Skeletal muscle tissue (tissue), 4 donors: ENCODE measurements around the gene AUTS2. TPM values are rescaled to one million over a fixed set of nuclear protein-coding genes. Genes with fewer than 3 reads are reported as not detected.

Experiments
- H3K27ac ChIP-seq: one replicate; pipeline ENCODE4 v1.7.0; 2013; ENCODE audit warnings: mild to moderate bottlenecking, low read depth, low read length, inconsistent platforms
- H3K27me3 ChIP-seq, 3 donors: one replicate each; pipeline ENCODE4 v1.7.0; 2013; ENCODE audit warnings: low read length in 3 of 3; ENCODE audit not compliant: control insufficient read depth in 3 of 3, insufficient read depth in 3 of 3
- H3K36me3 ChIP-seq, 3 donors: one replicate each; pipeline ENCODE4 v1.7.0; 2013; ENCODE audit warnings: low read length in 3 of 3; ENCODE audit not compliant: control insufficient read depth in 3 of 3, insufficient read depth in 3 of 3
- H3K4me1 ChIP-seq, 3 donors: one replicate each; pipeline ENCODE4 v1.7.0; 2013; ENCODE audit warnings: low read length in 3 of 3, mild to moderate bottlenecking in 3 of 3; ENCODE audit not compliant: control insufficient read depth in 3 of 3, insufficient read depth in 3 of 3
- H3K4me3 ChIP-seq, 3 donors: one replicate each; pipeline ENCODE4 v1.7.0; 2013; ENCODE audit warnings: low read length in 3 of 3
- H3K9ac ChIP-seq, 3 donors: one replicate each; pipeline ENCODE4 v1.7.0; 2013; ENCODE audit warnings: low read length in 3 of 3, mild to moderate bottlenecking in 3 of 3, moderate library complexity in 2 of 3, low read depth in 1 of 3
- H3K9me3 ChIP-seq, 3 donors: one replicate each; pipeline ENCODE4 v1.7.0; 2013; ENCODE audit warnings: low read length in 3 of 3; ENCODE audit not compliant: control insufficient read depth in 3 of 3
- total RNA-seq: library from RNA; depleted of rRNA; stranded (reverse); fragments of >200 nt; gene quantifications from one replicate; pipeline ENCODE4 v1.2.3, GENCODE V29; 2014
- donor health status: Osteomylitis.

AUTS2 gene
- total RNA-seq, 1 donor from 2014 or later = 43.3 TPM

DNA sequence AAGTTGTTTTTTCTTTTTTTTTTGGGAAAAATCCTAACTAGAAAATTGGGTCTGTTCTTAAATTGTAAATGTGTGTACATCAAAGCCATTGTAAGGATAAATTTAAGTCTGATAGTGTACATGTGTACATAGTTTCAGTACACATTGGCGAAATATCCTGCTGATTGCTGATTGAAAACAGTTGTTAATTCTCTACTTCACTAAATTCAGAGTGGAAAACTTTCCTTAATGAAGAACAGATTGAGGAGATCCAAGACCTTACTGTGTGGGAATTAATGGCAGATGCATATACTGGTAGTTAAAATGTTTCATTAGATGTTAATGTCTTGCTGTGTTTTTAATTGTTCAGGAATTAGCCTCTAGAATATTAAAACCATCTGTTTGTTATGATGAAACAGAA is 506.0 kb downstream of the AUTS2 start:
- Histone ChIP-seq H3K9me3 (no peaks in the 10 kb centered on the region), H3K36me3 (no peaks in the 10 kb centered on the region), H3K4me3 (no peak overlapping the region), H3K4me1 (no peaks in the 10 kb centered on the region), H3K27ac (no peak overlapping the region), H3K27me3 (no peaks in the 10 kb centered on the region), H3K9ac (no peak overlapping the region)

DNA sequence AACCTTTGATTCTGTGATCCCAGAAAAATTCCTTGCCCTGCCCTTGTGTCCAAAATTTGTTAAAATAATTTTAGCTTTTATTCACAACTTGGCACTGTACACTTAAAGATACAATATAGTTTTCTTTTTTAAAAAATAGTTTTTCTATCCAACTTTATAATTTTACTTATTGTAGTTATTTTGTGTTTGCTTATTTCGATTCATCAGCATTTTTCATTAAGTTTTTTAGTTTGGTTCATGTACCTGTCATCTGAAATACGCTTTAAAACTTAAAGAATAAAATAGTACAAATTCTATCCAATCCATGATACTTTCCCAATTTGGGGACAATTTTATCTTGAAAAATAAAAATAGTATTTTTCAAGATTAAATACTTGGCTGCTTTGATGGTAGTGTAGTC is 514.8 kb downstream of the AUTS2 start:
- no peaks in the 10 kb centered on the region for H3K27me3 ChIP-seq
- no peaks in the 10 kb centered on the region for H3K36me3 ChIP-seq
- H3K27ac ChIP-seq = no peak overlapping the region
- no peaks in the 10 kb centered on the region for H3K9me3 ChIP-seq
- H3K4me3 ChIP-seq = no peak overlapping the region
- H3K4me1 ChIP-seq = no peaks in the 10 kb centered on the region
- no peak overlapping the region for H3K9ac ChIP-seq

DNA sequence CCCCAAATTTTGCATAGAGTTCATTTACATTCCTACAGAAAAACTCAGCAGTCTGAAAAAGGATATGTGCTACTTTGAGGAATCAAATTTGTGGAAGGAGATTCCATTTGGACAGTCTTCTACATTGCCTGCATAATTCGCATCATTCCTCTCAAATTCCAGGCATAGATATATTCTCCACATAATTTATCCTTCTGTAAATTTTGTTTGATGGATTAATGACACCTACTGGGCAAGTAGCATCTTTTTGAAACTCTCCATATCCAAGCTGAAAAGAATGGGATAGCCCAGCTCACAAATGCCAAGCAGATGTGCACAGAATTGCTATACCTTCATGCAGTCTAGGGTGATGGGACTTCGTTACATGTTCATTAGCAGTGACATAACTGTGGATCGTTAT is 515.3 kb downstream of the AUTS2 start:
- Histone ChIP-seq H3K27me3 (no peaks in the 10 kb centered on the region), H3K4me3 (no peak overlapping the region)

DNA sequence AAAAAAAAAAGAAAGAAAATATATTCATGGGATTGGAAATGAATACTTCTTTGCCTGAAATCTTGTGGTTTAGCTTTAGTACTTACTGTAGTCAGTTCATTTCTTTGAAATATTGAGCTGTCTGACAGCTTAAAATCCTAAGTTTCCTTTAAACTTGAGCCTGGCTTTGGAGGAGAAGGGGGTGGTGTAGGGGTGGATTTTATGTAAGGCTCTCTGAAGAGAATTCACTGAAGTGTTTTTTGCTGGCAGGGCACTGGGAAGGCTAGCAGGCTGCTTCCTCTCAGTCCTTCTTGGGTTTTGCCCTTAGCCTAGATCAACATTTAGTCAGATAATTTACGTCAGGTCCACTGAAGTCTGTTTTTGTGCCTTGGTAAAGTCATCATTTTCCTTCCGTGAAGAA is 516.5 kb downstream of the AUTS2 start:
- H3K4me3 ChIP-seq = no peak overlapping the region
- H3K4me1 ChIP-seq = no peaks in the 10 kb centered on the region
- H3K27ac ChIP-seq = no peak overlapping the region
- H3K36me3 ChIP-seq = peaks cover 0 to 2% (median 0%) of the 10 kb centered on the region in 3 donors
- H3K27me3 ChIP-seq = no peaks in the 10 kb centered on the region
- H3K9me3 ChIP-seq = no peaks in the 10 kb centered on the region
- H3K9ac ChIP-seq = no peak overlapping the region

More for the DNA sequence above, 515.3 kb downstream of the AUTS2 start:
- Histone ChIP-seq H3K9me3 (no peaks in the 10 kb centered on the region), H3K27ac (no peak overlapping the region), H3K4me1 (no peaks in the 10 kb centered on the region), H3K36me3 (no peaks in the 10 kb centered on the region), H3K9ac (no peak overlapping the region)

DNA sequence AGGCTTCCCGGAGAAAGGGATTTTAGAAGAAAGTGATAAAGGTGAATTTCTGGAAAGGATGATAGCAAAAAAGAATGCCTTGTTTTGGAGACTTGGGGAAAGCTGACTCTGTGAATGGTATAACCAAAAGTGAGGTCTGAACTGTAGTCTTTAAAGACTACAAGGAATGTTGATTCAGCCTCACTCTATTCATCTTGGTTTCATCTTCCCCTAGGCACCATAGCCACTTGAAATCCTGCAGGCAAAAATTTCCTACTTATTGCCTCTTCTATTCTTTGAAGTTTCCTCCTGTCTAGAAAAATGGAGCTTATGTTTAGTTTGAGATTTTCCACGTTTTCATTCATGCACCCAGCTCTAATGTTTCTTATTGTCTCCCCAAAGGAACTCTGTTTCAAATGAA is 518.0 kb downstream of the AUTS2 start:
- H3K4me3 ChIP-seq = no peak overlapping the region
- H3K27me3 ChIP-seq = no peaks in the 10 kb centered on the region
- H3K36me3 ChIP-seq = peaks cover 0 to 2% (median 0%) of the 10 kb centered on the region in 3 donors
- H3K27ac ChIP-seq = no peak overlapping the region
- H3K4me1 ChIP-seq = no peaks in the 10 kb centered on the region
- no peak overlapping the region for H3K9ac ChIP-seq
- peaks cover 0 to 3% (median 0%) of the 10 kb centered on the region in 3 donors for H3K9me3 ChIP-seq

DNA sequence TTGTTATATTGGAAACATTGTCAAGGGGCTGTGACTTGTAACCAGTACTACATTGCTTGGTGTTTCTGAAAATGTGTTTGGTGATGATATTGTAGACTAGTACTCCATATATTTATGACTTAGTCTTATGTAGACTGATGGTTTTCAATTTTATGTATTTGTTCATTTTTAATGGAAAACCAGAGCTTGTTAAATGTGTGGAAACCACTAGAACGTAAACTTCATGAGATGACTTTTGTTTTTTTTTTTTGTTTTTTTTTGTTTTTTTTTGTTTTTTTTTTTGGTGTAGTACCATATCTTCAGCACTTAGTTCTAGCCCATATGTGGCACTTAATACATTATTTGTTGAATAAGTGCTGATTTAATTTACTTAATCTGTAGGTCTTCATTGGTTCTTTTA is 518.6 kb downstream of the AUTS2 start:
- Histone ChIP-seq H3K9me3 (peaks cover 0 to 3% (median 0%) of the 10 kb centered on the region in 3 donors), H3K4me3 (no peak overlapping the region), H3K27ac (no peak overlapping the region), H3K9ac (no peak overlapping the region), H3K4me1 (no peaks in the 10 kb centered on the region), H3K27me3 (no peaks in the 10 kb centered on the region), H3K36me3 (peaks cover 0 to 2% (median 0%) of the 10 kb centered on the region in 3 donors)

DNA sequence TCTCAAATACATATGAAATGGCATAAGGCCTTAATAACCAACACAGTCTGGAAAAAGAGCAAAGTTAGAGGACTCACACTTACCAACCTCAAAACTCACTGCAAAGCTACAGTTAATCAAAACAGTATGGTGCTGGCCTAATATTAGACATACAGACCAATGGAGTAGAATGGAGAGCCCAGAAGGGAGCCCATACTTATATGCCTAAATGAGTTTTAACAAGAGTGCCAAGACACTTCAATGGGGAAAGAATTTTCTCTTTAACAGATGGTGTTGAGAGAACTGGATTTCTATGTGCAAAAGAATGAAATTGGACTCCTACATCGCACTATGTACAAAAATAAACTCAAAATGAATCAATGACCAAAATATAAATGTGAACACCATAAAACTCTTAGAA is 522.6 kb downstream of the AUTS2 start:
- Histone ChIP-seq H3K27me3 (no peaks in the 10 kb centered on the region), H3K9ac (no peak overlapping the region), H3K4me3 (no peak overlapping the region), H3K4me1 (no peaks in the 10 kb centered on the region), H3K27ac (no peak overlapping the region), H3K9me3 (peaks cover 0 to 3% (median 0%) of the 10 kb centered on the region in 3 donors), H3K36me3 (peaks cover 0 to 2% (median 0%) of the 10 kb centered on the region in 3 donors)

DNA sequence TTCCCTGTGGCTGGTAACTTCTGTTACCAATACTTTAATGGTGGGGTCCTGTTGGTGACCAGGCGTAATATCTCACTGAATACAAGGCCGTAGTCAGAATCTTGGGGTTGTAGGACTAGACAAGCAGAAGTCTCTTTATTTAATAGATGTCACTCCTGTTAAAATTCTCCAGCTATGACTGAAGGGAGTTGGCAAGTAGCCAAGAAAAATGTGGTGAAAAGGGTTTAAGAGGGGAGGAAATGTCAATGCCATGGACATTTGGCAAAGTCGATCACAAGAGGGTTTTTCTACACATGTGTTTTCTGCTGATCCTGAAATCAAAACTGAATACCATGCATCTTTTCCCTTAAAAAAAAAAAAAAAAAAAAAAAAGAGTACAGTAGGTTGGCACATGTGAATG is 533.5 kb downstream of the AUTS2 start:
- no peaks in the 10 kb centered on the region for H3K4me1 ChIP-seq
- H3K27me3 ChIP-seq = no peaks in the 10 kb centered on the region
- H3K27ac ChIP-seq = no peak overlapping the region
- H3K9ac ChIP-seq = no peak overlapping the region
- H3K4me3 ChIP-seq = no peak overlapping the region
- H3K36me3 ChIP-seq = no peaks in the 10 kb centered on the region
- no peaks in the 10 kb centered on the region for H3K9me3 ChIP-seq

DNA sequence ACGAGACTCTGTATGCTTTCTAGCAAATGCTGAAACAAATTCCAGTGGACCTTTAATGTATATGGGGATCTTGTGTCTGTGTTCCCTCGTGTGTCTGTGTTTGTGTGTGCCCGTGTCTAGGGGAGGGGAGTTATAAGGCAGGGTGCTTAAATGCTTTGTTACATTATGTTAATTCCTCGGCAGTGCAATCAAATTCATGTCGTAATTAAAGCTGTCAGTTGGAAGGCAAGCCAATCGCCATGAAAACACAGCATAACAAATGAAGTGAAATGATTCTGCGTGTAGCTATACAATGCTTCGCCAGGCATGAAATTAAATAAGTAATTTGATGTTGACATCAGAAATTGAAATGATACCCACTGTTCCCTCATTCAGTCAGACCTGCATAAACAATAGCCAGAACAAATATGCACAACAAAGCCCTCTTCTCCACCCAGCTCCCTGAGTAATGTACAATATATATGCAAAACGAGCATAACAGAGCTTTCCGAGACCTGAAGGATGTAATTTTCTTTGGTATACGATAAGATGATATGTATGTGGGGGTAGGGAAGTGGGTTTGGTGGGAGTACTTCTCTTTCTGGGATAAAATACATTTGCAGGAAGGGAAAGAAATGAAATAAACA is 534.1 kb downstream of the AUTS2 start:
- H3K36me3 ChIP-seq = no peaks in the 10 kb centered on the region
- no peak overlapping the region for H3K4me3 ChIP-seq
- H3K9me3 ChIP-seq = no peaks in the 10 kb centered on the region
- no peaks in the 10 kb centered on the region for H3K27me3 ChIP-seq
- H3K27ac ChIP-seq = no peak overlapping the region
- H3K4me1 ChIP-seq = no peaks in the 10 kb centered on the region
- no peak overlapping the region for H3K9ac ChIP-seq

DNA sequence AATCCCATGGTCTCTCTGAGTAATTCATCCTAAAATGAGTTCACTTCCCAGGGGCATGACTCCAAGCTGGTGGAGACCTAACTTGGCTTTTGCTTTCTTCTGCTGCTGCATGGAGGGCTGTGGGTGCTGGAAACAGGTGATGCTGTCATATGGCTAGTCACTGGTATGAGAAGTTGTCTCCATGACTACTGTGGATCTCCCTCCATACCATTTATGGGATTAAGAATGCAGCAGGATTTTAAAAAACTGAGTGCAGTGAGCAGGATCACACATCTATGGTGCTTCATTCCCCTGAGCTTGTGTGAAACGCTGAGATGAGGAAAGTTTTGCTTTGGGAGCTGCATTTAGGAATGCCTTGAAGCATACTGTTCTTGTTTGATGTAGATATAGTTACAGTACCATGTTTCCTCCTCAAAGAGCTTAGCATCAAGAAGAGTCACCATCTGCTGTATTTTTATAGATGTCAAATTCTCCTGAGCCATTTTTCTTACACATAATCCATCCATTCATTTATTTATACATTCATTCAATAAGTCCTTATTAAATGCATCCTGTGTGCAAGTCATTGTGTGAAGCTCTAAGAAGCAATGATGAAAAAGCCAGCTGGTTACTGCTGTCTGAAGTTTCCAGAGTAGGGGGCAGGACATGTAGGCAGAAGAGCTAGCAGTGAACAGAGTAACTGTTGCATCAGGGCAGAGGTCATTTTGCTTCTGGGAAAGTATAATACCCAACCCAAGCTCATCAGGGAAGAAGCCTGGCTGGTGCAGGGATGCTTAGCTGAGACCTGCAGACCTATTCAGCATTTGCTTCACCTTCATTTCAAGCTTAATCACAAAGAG is 534.8 kb downstream of the AUTS2 start:
- Histone ChIP-seq H3K9ac (no peak overlapping the region), H3K27me3 (no peaks in the 10 kb centered on the region), H3K9me3 (no peaks in the 10 kb centered on the region), H3K27ac (no peak overlapping the region), H3K4me3 (no peak overlapping the region), H3K36me3 (no peaks in the 10 kb centered on the region), H3K4me1 (no peaks in the 10 kb centered on the region)
